ENCODE measurements around the gene RPEL1. TPM values are rescaled to one million over a fixed set of nuclear protein-coding genes. Genes with fewer than 3 reads are reported as not detected.

The RPEL1 gene
- total and polyA plus RNA-seq, 2 of the 8 experiments (the other 6 are each of a cell fraction or from before 2014, with no cell fraction given) = 0.12 TPM; not detected in 1

DNA sequence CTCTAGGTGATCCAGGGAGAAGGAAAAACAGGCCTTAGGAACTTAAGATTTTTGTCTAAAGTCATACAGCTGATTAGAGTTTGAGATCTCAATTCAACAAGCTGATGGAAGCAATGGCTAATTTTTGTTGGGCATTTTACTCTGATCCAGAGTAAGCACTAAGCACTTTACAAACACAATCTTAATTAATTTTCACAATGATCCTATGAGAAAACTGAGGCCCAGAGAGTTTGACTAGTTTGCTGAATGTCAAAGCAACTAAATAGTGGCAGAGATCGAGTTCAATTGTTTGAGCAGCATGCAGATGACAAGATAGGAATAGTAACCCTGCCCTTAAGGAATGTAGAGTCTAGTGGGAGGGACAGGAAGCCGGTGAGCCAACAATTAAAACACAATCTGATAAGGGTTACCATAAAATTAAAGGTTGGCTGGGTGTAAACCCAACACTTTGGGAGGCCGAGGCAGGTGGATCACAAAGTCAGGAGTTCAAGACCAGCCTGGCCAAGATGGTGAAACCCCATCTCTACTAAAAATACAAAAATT is 13.5 kb upstream of the RPEL1 start:
- H2AK5ac ChIP-seq (ENCODE audit: low read depth, low read length) = peak overlapping the region; percentile 70
- no peak overlapping the region for H4K8ac ChIP-seq (ENCODE audit: extremely low read depth, insufficient read depth, low read length)
- FAIRE-seq = no peak
- DNase-seq (ENCODE audit: low read depth in 1 of 2, low spot score in 2 of 2) = no peak
- peaks cover 0 to 18% (median 2%) of the 10 kb centered on the region in 4 experiments; a peak in 3 of 7 replicates for H3K4me1 ChIP-seq (replicated peaks in 1 of 4; ENCODE audit: control insufficient read depth in 3 of 4, insufficient read depth in 4 of 4, low read length in 3 of 4)
- H3K27me3 ChIP-seq (replicated peaks in 1 of 4; ENCODE audit: control insufficient read depth in 3 of 4, extremely low read depth in 1 of 4, insufficient read depth in 3 of 4, low read length in 3 of 4) = no peaks in the 10 kb centered on the region; a peak in 1 of 7 replicates
- ChIA-PET CTCF (ENCODE audit: partially characterized antibody) (interaction anchor here (1.4 to 2.4 kb wide), 4 partner anchors 10 to 40 kb away, joined by 3 to 15 read pairs (median 6); no protein-coding TSS in a partner anchor), POLR2A (ENCODE audit: partially characterized antibody) (interaction anchor here (0.7 to 2.3 kb wide), 5 partner anchors 9 to 68 kb away, joined by 3 to 25 read pairs (median 6); partner anchors contain the start of gene NT5C2)
- H4K91ac ChIP-seq (replicated peaks; ENCODE audit: insufficient read length, low read length) = no peak overlapping the region
- no peaks in the 10 kb centered on the region for H3K9me3 ChIP-seq (ENCODE audit: insufficient read depth in 2 of 2, low read depth in 1 of 2, low read length in 1 of 2)
- H3K27ac ChIP-seq (ENCODE audit: low read depth, low read length) = 0 out of 2 replicates have a peak overlapping the region, but pooled peaks have one; percentile 1
- no peak overlapping the region for H3K56ac ChIP-seq (replicated peaks; ENCODE audit: insufficient read length, low read depth, low read length)
- H2AFZ ChIP-seq (ENCODE audit: low read length) = no peak overlapping the region
- peak overlapping the region; percentile 75; the same call in 1 of the 2 replicates for H2BK20ac ChIP-seq (ENCODE audit: low read length)
- peak overlapping the region; percentile 0 to 4; a peak in 1 of 4 replicates for H3K4me2 ChIP-seq (ENCODE audit: insufficient read depth in 1 of 2, low read depth in 2 of 2, low read length in 2 of 2)
- H3K4me3 ChIP-seq (ENCODE audit: extremely low read depth in 1 of 4, insufficient read depth in 2 of 4, low read depth in 3 of 4, low read length in 4 of 4) = no peak overlapping the region
- peak overlapping the region; percentile 90 for H2BK12ac ChIP-seq (ENCODE audit: low read depth, low read length)
- no peak overlapping the region for H2BK15ac ChIP-seq (ENCODE audit: low read length)
- H3K23ac ChIP-seq (ENCODE audit: insufficient read length) = no peak overlapping the region
- H3K9ac ChIP-seq (replicated peaks in 1 of 4; ENCODE audit: extremely low read depth in 1 of 4, low read depth in 3 of 4, low read length in 3 of 4) = no peak overlapping the region
- no peak overlapping the region for H4K5ac ChIP-seq (ENCODE audit: insufficient read length, low read depth, low read length)
- no peaks in the 10 kb centered on the region for H3K23me2 ChIP-seq (ENCODE audit: low read depth, low read length)
- no peak overlapping the region for H3K14ac ChIP-seq (ENCODE audit: insufficient read length)
- H3K18ac ChIP-seq (ENCODE audit: extremely low read depth, low read length) = no peak overlapping the region
- no peak for TF ChIP-seq CEBPB (IDR thresholded peaks at IDR 0.05; ENCODE audit: low read depth, low read length)
- TF ChIP-seq KDM4A (IDR thresholded peaks at IDR 0.05; ENCODE audit: low read depth, low read length, severe bottlenecking) = no peak
- TF ChIP-seq KDM5A (IDR thresholded peaks at IDR 0.05; ENCODE audit: low read length) = no peak
- peak overlapping the region; percentile 3 for H2BK120ac ChIP-seq (replicated peaks; ENCODE audit: low read depth, low read length)
- H3K4ac ChIP-seq (replicated peaks; ENCODE audit: insufficient read length, low read depth, low read length) = no peak overlapping the region
- WGBS, 2 experiments (ENCODE audit: extremely low coverage in 1 of 2, insufficient coverage in 1 of 2, insufficient read length in 1 of 2, insufficient replicate concordance in 2 of 2, low coverage in 1 of 2, low lambda C conversion rate in 2 of 2, missing lambda C conversion rate in 1 of 2) = 82% methylated on average over 3 of the region's 3 CpGs; no CpG with 5 or more reads in 1 of the 2 experiments
- H2BK5ac ChIP-seq (ENCODE audit: low read depth, low read length) = peak overlapping the region; percentile 95
- no peaks in the 10 kb centered on the region for H3K79me1 ChIP-seq (ENCODE audit: low read depth, low read length)
- no peaks in the 10 kb centered on the region for H3K36me3 ChIP-seq (ENCODE audit: control insufficient read depth in 2 of 4, insufficient read depth in 4 of 4, low read length in 3 of 4)
- no peaks in the 10 kb centered on the region for H4K20me1 ChIP-seq (replicated peaks in 1 of 2; ENCODE audit: control insufficient read depth in 1 of 2, insufficient read depth in 2 of 2, low read length in 2 of 2)
- no peaks in the 10 kb centered on the region for H3K79me2 ChIP-seq (ENCODE audit: control insufficient read depth in 1 of 2, insufficient read depth in 2 of 2, low read length in 2 of 2)
